Measurements from ENCODE around the gene CACNG5. TPM values are rescaled to one million over a fixed set of nuclear protein-coding genes. Genes with fewer than 3 reads are reported as not detected.

CACNG5 gene
- total RNA-seq, 1 donor from 2014 or later: not detected

GRCh38 chr17:66840061-66840460 lies 5.1 kb downstream of the CACNG5 start:
- no peak for DNase-seq (ENCODE audit: extremely low spot score, unreplicated experiment)
- no peak for TF ChIP-seq CTCF (IDR thresholded peaks at IDR 0.05)
- Mint-ChIP-seq H3K4me1 (ENCODE audit: unreplicated experiment) (no peaks in the 10 kb centered on the region), H3K27ac (ENCODE audit: unreplicated experiment) (no peak overlapping the region), H3K4me3 (ENCODE audit: unreplicated experiment) (no peak overlapping the region), H3K27me3 (ENCODE audit: unreplicated experiment) (peaks cover 53% of the 10 kb centered on the region), H3K36me3 (ENCODE audit: unreplicated experiment) (no peaks in the 10 kb centered on the region), H3K9me3 (ENCODE audit: unreplicated experiment) (no peaks in the 10 kb centered on the region)

GRCh38 chr17:66841328-66841727 lies 6.4 kb downstream of the CACNG5 start:
- peaks cover 42% of the 10 kb centered on the region for H3K27me3 Mint-ChIP-seq (ENCODE audit: unreplicated experiment)
- TF ChIP-seq CTCF (IDR thresholded peaks at IDR 0.05): no peak
- no peaks in the 10 kb centered on the region for H3K36me3 Mint-ChIP-seq (ENCODE audit: unreplicated experiment)
- H3K27ac Mint-ChIP-seq (ENCODE audit: unreplicated experiment): no peak overlapping the region
- H3K4me3 Mint-ChIP-seq (ENCODE audit: unreplicated experiment): no peak overlapping the region
- no peak for DNase-seq (ENCODE audit: extremely low spot score, unreplicated experiment)
- H3K9me3 Mint-ChIP-seq (ENCODE audit: unreplicated experiment): no peaks in the 10 kb centered on the region
- no peaks in the 10 kb centered on the region for H3K4me1 Mint-ChIP-seq (ENCODE audit: unreplicated experiment)

- Mint-ChIP-seq H3K36me3 (ENCODE audit: unreplicated experiment) (no peaks in the 10 kb centered on the region), H3K9me3 (ENCODE audit: unreplicated experiment) (no peaks in the 10 kb centered on the region), H3K27me3 (ENCODE audit: unreplicated experiment) (peaks cover 38% of the 10 kb centered on the region), H3K4me1 (ENCODE audit: unreplicated experiment) (no peaks in the 10 kb centered on the region), H3K4me3 (ENCODE audit: unreplicated experiment) (no peak overlapping the region), H3K27ac (ENCODE audit: unreplicated experiment) (no peak overlapping the region)
- no peak for DNase-seq (ENCODE audit: extremely low spot score, unreplicated experiment)
- no peak for TF ChIP-seq CTCF (IDR thresholded peaks at IDR 0.05)
These were observed 6.8 kb downstream of the CACNG5 start for GRCh38 chr17:66841744-66842143.

GRCh38 chr17:66842505-66842904 lies 7.6 kb downstream of the CACNG5 start:
- Mint-ChIP-seq H3K9me3 (ENCODE audit: unreplicated experiment) (no peaks in the 10 kb centered on the region), H3K4me3 (ENCODE audit: unreplicated experiment) (no peak overlapping the region), H3K36me3 (ENCODE audit: unreplicated experiment) (no peaks in the 10 kb centered on the region), H3K27ac (ENCODE audit: unreplicated experiment) (no peak overlapping the region), H3K27me3 (ENCODE audit: unreplicated experiment) (peaks cover 32% of the 10 kb centered on the region), H3K4me1 (ENCODE audit: unreplicated experiment) (no peaks in the 10 kb centered on the region)
- no peak for DNase-seq (ENCODE audit: extremely low spot score, unreplicated experiment)
- TF ChIP-seq CTCF (IDR thresholded peaks at IDR 0.05): no peak

- Mint-ChIP-seq H3K4me3 (ENCODE audit: unreplicated experiment) (no peak overlapping the region), H3K27ac (ENCODE audit: unreplicated experiment) (no peak overlapping the region), H3K27me3 (ENCODE audit: unreplicated experiment) (peaks cover 29% of the 10 kb centered on the region), H3K4me1 (ENCODE audit: unreplicated experiment) (no peaks in the 10 kb centered on the region), H3K36me3 (ENCODE audit: unreplicated experiment) (no peaks in the 10 kb centered on the region), H3K9me3 (ENCODE audit: unreplicated experiment) (no peaks in the 10 kb centered on the region)
- no peak for TF ChIP-seq CTCF (IDR thresholded peaks at IDR 0.05)
- DNase-seq (ENCODE audit: extremely low spot score, unreplicated experiment): peak; percentile 13
These were observed 8.0 kb downstream of the CACNG5 start for GRCh38 chr17:66842959-66843358.

Measured in osteocyte (in vitro differentiated cells).